GM18505 (cell line): ENCODE data around the gene PCSK6.

Source experiments
- ATAC-seq: cut with Tn5 transposase; IDR thresholded peaks from one replicate; pipeline ENCODE4 v1.9.1; 2021; ENCODE audit not compliant: unreplicated experiment
- POLR2A ChIP-seq: IDR thresholded peaks from 4 replicates; pipeline ENCODE4 v1.6.1; 2011; ENCODE audit warnings: borderline replicate concordance; ENCODE audit not compliant: insufficient read depth, insufficient read length; ENCODE audit errors: extremely low read depth

Gene PCSK6

DNA sequence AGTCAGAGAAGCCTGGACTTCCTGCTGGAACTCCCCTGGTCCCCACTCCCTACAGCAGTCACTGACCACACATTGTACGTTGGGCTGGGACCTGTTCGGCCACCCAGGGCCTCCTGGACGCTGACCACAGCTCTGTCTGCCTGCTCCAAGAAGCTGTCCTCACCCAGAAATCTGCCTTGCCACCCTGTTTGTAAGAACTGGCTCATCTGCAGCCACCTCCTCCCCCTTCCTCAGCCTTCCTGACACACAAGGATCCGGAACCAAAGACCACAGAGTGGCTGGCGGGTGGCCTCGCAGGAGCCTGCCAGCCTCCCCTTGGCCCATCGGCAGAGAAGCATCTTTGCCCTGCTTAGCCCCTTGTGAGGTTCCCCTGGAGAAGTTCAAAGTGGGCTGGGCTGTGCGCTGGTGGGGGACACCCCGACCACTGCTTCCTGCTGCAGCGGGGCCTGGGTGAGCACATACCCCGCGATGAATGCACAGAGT, 91.9 kb downstream of the PCSK6 start:
- no peak for TF ChIP-seq POLR2A
- no peak for ATAC-seq

DNA sequence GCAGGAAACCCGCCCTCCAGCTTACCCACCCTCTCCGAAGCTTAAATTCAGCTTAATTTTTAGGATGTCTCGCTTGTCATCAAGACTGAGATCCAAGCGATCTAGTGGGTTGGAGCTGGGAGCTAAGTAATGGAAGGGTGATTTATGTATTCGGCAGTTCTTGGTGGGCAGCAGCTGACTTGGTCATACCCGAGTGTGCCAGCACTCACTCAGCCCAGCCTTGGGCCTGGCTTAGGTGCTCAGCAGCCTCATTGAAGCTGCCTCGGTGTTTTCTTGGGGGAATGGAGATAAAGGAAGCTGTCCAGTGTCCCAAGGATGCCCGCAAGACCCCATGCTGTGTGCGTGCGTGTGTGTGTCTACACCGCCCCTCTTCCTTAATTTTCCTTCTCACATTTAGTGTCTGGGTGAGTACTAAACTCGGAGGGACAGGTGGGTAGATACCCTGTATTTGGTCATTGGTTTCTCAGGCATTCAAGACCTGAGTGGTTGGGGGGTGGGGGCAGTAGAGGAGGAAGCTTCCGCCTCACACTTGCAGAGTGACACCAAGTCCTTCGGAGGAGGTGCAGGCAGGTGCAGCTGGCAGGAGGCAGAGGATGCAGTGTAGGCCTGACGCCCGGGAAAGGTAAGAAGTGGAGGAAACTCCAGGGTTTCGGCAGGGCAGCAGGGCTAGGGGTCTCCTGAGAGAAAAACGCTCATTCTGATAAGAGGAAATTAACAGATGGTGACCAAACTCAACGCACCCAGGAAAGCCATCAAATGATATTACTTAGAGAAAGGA, 92.8 kb downstream of the PCSK6 start:
- ATAC-seq: no peak
- TF ChIP-seq POLR2A: no peak

DNA sequence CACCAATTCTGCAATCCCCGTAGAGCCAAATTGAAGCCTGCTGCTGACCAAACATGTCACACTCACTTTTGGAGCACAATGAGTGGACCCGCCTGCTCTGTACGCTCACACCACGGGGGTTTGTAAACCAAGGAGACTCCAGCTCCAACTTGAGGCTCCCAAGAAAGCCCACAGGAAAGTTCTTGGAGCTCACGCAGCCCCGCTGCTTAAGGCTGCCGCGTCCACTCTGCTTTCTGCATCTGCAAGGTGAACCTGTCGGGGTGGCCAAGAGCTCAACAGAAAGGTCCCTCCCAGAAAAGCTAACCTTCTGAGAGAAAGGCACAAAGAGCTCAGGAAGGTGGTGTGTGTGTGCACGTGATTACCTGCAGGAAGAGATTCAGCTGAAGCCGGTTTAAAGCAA, 94.9 kb downstream of the PCSK6 start:
- no peak for TF ChIP-seq POLR2A
- ATAC-seq: no peak

DNA sequence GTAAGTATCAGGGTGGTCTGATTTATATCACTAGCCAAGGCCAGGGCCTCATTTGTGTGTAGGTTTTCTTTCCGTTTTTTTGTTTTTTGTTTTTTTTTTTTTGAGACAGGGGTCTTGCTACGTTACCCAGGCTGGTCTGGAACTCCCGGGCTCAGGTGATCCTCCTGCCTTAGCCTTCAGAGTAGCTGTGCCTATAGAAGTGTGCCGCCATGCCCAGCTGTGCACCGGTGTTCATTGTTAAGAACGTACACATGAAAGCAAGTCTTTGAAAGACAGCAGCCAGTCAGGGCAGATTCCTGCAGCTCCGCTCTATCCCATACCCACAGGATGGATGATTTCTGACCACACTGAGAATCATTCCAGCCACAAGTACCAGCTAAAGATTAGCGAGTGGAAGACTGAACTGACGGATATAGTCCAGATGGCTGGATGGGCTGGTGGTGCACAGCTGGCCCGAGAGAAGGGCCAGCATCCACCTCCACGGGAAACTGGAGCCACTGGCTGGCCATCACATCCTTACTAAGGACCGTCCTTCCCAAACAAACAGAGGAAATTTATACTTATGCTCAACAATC, 95.4 kb downstream of the PCSK6 start:
- no peak for TF ChIP-seq POLR2A
- ATAC-seq: no peak

DNA sequence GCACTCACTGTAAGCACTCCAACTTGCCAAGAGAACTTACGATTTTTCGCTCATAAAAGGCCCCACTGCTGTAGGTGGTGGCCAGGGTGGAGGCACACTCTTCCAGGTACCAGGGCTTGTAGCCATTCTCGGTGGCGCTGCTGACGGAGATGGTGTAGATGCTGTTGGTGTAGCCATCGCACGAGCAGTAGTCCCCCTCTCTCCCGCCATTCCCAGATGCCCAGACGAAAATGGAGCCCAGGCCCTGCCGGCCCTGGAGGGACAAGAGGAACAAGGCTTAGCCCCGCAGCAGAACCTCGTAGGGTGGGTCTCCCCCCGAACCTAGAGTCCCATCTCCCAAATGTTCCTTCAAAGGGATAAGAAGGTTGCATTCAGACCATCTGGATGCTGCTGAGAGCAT, 96.3 kb downstream of the PCSK6 start:
- no peak for ATAC-seq
- TF ChIP-seq POLR2A: no peak

DNA sequence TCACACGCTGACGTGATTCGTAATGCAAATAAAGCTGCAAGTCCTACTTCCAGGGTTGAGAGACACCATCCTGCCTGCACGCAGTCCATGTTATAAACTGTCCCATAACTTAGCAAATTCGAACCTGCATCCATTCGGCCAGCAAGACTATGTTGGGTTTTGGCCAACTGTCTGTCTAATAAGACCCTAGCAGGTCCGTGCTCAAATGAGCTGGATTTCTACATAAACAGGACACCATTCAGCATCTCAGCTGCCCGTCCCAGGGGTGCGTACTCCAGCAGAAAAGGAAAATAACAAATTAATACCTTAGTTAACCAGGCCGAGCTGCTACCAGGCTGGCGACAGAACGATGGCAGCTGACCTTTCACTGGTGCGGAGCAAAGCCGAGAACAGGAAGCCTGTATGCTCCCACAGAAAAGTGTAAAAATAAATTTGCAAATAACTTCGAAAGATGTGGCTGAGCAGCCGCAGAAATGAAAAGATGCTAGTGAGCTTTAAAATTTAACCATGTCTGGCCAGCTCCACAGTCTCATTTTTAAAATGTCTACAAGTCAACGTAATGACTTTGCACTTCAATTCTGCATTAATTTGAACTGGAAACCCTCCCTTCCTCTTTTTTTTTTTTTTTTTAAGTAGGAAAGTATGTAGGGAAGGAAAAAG, 97.4 kb downstream of the PCSK6 start:
- ATAC-seq: no peak

DNA sequence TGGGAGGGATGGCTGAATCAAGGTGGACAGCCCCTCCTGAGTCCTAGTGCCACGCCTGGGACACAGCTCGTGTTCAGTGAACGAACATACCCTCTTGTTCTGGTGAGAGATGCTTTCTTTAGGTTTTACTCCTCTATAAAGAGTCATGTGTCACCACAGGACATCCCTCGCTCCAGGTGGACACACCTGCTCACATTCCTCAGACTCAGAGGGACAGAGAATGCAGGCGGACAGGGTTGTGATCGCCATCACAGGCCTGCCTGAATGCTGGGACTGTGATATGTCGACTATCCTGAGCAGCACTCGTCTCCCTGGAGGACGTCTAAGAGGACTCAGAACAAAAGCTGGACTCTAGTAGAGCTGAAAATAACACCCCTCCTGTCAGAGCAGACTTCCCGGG, 98.1 kb downstream of the PCSK6 start:
- no peak for ATAC-seq
- TF ChIP-seq POLR2A: no peak

More for the DNA sequence above, 97.4 kb downstream of the PCSK6 start:
- no peak for TF ChIP-seq POLR2A

DNA sequence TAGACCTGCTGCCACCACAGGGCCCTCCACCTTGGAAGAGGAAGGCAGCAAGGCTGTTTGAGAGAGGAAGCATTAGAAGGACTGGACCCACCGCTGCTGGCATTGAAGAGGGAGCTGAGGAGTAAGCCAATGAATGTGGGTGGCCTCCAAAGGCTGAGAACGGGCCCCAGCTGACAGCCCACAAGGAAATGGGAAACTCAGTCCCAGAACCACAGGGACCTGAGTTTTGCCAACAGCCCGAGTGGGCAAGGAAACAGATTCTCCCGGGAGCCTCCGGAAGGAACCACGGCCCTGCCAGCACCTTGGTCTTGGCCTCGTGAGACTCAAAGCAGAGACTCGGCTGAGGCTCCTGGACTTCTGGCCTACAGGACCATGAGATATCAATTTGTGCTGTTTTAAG, 99.0 kb downstream of the PCSK6 start:
- ATAC-seq: no peak
- TF ChIP-seq POLR2A: no peak

DNA sequence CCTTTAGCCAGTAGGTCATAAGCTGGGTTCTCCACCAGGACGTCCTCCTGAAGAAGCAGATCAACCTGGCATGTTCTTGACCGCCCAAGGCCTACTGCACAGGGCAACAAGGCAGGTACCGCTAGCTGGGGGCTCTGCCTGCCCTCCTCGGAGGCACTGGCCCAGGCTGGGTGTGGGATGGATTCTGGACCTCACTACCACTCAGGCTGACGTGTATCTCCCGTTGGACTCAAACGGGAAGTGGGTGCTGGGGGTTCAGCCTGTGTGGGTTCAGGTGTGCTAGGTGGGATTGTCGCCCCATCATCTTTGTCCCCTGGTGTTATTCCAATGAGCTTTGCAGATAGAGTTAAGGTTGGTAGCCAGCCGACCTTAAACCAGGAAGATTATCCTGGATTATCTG, 99.4 kb downstream of the PCSK6 start:
- TF ChIP-seq POLR2A: no peak

DNA sequence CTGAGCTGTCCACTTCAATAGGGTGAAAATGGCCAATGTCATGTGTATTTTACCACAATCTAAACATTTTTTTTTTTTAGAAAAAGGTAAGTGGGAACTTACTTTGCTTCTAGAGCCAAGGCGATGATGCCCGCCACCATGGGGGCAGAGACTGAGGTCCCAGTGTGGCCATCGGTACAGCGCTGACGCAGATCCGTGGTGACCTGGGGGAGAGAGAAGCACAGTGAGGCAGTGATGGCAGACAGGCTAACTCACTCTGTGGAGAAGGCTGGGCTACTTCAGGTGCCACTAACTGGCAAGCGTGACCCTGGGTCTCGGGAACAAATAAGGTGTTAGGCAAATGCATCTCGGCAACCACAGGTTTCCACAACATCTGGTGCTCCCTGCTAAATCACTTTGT, 100.1 kb downstream of the PCSK6 start:
- ATAC-seq: no peak

More for the DNA sequence above, 99.4 kb downstream of the PCSK6 start:
- ATAC-seq: no peak

DNA sequence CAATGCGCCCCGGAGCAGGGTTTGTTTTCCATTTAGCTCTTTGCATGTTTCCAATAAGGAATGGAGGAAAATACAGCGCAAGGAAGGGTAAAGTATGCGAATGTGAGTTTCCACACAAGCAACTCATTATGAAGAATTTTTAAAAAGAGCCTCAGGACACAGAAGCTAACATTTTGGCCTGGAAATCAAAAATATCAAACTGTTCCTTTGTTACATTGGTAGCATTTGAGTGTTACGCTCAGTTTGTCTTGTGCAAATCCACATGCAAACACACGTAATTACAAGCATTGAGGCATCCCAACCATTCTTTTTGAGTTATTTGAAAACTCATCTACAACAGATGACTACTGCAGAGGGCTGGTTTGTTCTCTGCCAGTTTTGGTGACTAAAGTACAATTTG, 101.5 kb downstream of the PCSK6 start:
- ATAC-seq: no peak
- TF ChIP-seq POLR2A: no peak

More for the DNA sequence above, 100.1 kb downstream of the PCSK6 start:
- no peak for TF ChIP-seq POLR2A

DNA sequence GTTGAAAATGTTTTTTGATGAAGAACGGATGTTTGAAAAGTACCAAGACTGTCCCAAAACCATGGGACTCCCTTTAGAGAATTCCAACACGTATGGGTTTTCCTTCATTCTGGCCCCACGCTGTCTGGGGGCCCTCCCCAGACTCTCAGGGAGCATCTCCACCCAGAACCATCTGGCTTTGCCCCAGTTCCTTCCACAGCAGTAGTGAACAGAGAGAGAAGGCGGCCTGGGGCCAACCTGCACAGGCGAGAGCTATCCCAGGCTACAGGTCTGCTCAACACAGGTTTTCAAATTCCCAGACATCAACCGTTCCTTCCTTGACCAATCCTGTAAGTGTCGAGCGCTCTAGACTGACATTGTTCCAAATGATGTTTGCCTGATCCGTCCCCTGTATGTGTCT, 101.9 kb downstream of the PCSK6 start:
- TF ChIP-seq POLR2A: no peak
- ATAC-seq: no peak

DNA sequence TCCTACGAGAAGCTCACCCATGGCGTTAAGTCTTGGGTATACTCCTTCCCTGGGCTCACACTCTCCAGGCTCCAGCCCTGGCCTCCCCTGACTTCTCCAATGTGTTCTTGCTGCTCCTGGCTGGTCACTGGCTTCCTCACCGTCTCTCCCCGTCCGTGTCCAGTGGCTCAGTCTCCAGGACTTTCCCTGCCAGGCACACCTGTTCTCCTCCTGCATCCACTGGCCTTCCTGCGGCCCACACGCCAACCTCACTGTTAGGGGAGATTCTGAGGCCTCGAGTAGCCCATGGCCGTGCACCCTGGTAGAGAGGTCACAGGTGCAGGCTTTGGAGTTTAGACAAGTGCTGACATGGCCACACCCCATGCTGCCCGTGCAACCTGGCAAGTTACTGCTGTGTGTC, 102.5 kb downstream of the PCSK6 start:
- no peak for TF ChIP-seq POLR2A
- ATAC-seq: no peak

DNA sequence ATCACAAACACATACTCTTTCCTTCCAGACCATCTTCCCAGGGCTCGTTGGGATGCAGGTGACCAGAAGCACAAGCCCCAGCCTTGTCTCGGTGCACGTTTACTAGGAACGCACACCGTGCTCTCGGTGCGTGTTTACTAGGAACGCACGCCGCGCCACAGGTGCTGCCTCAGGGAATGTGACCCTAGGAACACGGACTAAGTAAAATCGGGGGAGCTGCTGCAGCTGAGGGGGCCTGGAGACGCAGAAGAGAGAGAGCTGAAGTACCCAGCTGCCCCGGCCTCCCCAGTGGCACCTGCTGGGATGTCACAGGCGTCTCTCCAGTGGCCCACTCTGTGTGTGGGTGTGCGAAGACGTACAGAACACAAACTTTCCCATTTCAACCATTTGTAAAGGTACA, 103.5 kb downstream of the PCSK6 start:
- ATAC-seq: no peak
- TF ChIP-seq POLR2A: no peak
